ENCODE results near the gene CHCHD3.

Gene CHCHD3

DNA sequence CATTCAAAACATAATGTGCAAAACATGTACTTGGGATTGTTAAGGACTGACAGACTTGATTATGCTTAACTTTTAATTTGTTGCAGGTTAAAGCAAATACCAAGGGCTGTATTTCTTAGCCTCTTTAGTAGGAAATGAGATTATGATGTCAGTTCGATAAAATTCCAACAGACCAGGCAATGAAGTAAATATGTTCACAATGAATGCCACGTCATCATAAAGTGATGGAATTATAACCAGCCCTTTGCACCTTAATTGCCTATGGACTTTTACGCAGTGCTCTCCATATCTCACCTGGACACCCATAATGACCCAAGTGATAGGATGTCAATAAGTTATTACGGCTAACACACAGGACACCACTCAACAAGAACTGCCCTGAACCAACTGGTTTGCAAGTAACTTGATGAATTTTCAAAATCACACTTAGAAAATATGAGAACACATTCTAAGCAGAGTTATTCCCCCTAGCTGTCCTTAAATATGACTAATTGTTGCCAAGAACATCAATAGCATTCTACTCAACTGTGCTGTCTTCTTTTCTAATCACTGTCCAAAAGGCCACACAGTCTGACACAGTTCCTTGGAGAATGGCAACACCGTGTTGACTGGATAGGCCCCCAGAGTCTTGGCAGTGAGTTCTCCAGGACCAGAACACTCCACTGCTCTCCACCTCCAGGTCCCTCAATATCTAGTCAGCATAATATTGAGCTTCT, 115.0 kb downstream of the CHCHD3 start:
- H3K27ac ChIP-seq: no peak overlapping the region
- TF ChIP-seq, protein P1, sequence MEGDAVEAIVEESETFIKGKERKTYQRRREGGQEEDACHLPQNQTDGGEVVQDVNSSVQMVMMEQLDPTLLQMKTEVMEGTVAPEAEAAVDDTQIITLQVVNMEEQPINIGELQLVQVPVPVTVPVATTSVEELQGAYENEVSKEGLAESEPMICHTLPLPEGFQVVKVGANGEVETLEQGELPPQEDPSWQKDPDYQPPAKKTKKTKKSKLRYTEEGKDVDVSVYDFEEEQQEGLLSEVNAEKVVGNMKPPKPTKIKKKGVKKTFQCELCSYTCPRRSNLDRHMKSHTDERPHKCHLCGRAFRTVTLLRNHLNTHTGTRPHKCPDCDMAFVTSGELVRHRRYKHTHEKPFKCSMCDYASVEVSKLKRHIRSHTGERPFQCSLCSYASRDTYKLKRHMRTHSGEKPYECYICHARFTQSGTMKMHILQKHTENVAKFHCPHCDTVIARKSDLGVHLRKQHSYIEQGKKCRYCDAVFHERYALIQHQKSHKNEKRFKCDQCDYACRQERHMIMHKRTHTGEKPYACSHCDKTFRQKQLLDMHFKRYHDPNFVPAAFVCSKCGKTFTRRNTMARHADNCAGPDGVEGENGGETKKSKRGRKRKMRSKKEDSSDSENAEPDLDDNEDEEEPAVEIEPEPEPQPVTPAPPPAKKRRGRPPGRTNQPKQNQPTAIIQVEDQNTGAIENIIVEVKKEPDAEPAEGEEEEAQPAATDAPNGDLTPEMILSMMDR (conservative IDR thresholded peaks at IDR 0.05): no peak

DNA sequence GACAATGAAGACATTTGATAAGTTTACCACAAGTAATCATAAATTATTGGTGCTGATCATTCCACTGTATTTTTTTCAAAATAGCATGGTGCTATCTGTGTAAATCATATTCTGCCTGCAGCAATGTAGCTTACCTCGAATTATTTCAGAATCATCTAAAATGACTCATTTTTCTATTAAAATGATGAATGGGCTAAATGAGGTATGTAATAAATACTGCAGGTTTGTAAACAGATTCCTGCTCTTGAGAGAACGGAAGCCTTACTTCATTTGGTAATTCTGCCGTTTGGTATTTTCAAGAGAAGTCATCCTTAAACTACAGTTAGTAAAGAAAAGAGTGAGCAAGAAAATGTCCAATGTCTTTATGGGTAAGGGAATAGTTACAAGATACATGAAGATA, 115.9 kb downstream of the CHCHD3 start:
- H3K27ac ChIP-seq: no peak overlapping the region
- TF ChIP-seq, protein P1 (conservative IDR thresholded peaks at IDR 0.05): no peak

DNA sequence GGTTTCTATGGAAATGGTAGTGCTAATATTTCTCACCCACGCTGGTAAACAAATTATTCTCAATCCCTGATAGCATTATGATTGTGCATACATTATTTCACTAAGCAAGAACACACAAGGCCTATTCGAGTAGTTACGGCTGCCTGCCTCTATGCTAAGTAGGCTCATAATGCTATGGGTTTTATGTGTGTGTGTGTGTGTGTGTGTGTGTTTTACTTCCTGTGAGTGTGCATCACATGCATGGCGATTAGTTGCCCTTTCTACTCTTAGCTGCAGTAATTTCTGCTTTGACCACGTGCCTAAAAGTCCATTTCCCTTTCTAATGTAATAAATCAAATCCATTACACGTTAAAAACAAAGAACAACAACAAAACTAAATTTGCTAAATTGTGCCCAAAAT, 117.0 kb downstream of the CHCHD3 start:
- TF ChIP-seq, protein P1 (conservative IDR thresholded peaks at IDR 0.05): no peak
- H3K27ac ChIP-seq: no peak overlapping the region

DNA sequence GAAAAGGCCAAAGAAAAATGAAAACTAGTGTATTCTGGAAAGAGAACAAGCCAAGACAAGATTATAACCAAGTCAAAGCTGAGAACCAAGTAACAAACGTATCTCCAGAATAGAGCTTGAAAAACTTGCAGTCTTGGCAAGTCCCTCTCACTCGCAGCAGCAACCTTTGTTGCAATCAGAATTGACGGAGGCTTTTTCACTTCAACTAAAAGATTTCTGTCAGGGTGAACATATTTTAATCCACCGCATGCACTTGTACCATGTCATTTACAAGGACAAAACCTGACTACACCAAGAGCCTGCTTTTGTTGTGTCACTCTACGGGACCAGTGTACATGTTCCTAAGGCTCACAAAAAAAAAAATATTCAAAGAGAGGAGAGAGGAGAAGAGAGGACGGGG, 122.0 kb downstream of the CHCHD3 start:
- TF ChIP-seq, protein P1 (conservative IDR thresholded peaks at IDR 0.05): no peak
- H3K27ac ChIP-seq: no peak overlapping the region

DNA sequence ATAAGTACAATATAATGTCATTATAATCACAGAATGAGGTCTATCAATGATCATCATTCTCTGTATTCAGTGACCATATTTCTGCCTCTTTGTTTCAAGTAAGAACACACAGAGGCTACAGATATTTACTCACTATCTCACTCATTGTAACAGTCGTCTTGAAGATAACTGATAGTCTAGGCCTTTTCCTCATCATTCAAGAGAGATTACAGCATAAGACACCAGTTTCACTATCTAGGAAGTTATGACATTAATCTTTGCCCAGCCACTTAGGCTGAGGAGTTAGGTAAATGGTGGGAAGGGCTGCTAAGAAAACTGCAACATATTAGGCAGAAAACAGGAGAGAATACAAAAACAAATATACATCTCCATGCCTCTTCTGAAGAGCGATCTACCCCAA, 125.3 kb downstream of the CHCHD3 start:
- TF ChIP-seq, protein P1 (conservative IDR thresholded peaks at IDR 0.05): no peak

DNA sequence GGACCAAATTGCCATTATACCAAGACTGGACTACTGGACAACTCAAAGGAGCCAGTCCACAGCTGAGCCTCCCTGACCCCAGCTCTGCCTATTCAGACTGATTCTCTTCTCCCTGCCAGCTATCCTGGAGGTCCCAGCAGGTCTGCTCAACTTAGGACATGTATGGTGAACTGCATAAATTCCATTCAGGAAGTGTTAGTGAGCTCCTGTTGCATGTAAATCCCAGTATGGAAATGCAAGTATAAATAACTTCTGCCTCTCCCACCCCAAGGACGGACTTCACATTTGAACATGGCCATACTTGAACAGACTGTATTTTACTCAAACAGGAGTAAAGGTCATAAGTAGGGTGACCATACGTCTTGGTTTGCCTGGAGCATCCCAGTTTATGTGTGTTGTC, 128.4 kb downstream of the CHCHD3 start:
- TF ChIP-seq, protein P1 (conservative IDR thresholded peaks at IDR 0.05): no peak
- no peak overlapping the region for H3K27ac ChIP-seq

More for the DNA sequence above, 125.3 kb downstream of the CHCHD3 start:
- H3K27ac ChIP-seq: no peak overlapping the region

DNA sequence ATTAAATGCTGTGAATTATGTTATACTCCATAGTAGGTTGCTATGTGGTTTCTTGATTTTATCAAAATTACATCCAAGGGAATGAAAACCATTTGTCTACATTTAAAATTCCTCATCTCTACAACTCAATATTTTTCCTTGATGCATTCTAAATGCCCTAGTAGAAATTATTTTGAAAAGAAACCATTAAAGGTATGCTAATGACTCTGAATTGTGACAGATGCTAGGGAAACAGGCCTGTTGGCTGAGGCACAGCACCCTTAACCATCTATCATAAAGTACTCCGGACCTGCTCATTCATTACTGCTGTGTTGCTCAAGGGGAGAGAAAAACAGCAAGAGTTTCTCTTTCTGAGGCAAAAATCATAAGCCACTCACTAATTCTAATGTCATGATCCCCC, 131.2 kb downstream of the CHCHD3 start:
- TF ChIP-seq, protein P1 (conservative IDR thresholded peaks at IDR 0.05): no peak
- H3K27ac ChIP-seq: no peak overlapping the region
